Measurements from ENCODE around the gene C16orf46. TPM values are rescaled to one million over a fixed set of nuclear protein-coding genes. Genes with fewer than 3 reads are reported as not detected.

C16orf46 gene
- total and polyA plus RNA-seq, 9 of the 15 experiments (the other 6 are each of a cell fraction or from before 2014, with no cell fraction given), result 0.10 to 0.98 (median 0.41) TPM; not detected in 1

DNA sequence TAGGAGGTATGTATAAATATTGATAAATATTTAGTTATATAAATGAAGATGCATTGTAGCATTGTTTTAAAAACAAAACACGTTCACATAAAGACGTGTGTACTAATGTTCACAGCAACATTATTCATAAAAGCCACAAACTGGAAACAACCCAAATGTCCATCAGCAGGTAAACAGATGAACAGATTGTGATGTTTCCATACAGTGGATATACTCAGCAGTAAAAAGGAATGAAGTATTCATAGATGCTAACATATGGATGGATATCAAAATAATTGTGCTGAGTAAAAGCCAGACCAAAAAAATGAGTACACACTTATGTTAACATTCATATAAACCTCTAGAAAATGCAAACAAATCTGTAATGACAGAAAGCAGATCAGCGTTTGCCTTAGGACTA is 64.1 kb downstream of the C16orf46 start:
- peaks cover 37% of the 10 kb centered on the region for H3K79me2 ChIP-seq (ENCODE audit: control insufficient read depth, insufficient read depth, low read length)
- 90% methylated on average over 3 of the region's 3 CpGs for WGBS (ENCODE audit: insufficient coverage, low coverage, missing lambda C conversion rate)
- TF ChIP-seq, protein P1, sequence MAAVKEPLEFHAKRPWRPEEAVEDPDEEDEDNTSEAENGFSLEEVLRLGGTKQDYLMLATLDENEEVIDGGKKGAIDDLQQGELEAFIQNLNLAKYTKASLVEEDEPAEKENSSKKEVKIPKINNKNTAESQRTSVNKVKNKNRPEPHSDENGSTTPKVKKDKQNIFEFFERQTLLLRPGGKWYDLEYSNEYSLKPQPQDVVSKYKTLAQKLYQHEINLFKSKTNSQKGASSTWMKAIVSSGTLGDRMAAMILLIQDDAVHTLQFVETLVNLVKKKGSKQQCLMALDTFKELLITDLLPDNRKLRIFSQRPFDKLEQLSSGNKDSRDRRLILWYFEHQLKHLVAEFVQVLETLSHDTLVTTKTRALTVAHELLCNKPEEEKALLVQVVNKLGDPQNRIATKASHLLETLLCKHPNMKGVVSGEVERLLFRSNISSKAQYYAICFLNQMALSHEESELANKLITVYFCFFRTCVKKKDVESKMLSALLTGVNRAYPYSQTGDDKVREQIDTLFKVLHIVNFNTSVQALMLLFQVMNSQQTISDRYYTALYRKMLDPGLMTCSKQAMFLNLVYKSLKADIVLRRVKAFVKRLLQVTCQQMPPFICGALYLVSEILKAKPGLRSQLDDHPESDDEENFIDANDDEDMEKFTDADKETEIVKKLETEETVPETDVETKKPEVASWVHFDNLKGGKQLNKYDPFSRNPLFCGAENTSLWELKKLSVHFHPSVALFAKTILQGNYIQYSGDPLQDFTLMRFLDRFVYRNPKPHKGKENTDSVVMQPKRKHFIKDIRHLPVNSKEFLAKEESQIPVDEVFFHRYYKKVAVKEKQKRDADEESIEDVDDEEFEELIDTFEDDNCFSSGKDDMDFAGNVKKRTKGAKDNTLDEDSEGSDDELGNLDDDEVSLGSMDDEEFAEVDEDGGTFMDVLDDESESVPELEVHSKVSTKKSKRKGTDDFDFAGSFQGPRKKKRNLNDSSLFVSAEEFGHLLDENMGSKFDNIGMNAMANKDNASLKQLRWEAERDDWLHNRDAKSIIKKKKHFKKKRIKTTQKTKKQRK (IDR thresholded peaks at IDR 0.05; ENCODE audit: borderline replicate concordance, low read depth, low read length), result no peak
- no peak for TF ChIP-seq HMG20B (CRISPR knock-in tag; IDR thresholded peaks at IDR 0.05)
- TF ChIP-seq, protein P2, sequence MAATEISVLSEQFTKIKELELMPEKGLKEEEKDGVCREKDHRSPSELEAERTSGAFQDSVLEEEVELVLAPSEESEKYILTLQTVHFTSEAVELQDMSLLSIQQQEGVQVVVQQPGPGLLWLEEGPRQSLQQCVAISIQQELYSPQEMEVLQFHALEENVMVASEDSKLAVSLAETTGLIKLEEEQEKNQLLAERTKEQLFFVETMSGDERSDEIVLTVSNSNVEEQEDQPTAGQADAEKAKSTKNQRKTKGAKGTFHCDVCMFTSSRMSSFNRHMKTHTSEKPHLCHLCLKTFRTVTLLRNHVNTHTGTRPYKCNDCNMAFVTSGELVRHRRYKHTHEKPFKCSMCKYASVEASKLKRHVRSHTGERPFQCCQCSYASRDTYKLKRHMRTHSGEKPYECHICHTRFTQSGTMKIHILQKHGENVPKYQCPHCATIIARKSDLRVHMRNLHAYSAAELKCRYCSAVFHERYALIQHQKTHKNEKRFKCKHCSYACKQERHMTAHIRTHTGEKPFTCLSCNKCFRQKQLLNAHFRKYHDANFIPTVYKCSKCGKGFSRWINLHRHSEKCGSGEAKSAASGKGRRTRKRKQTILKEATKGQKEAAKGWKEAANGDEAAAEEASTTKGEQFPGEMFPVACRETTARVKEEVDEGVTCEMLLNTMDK (IDR thresholded peaks at IDR 0.05; ENCODE audit: borderline replicate concordance, insufficient read depth, low read depth, low read length, poor library complexity, severe bottlenecking), result no peak
- TF ChIP-seq, protein P3, sequence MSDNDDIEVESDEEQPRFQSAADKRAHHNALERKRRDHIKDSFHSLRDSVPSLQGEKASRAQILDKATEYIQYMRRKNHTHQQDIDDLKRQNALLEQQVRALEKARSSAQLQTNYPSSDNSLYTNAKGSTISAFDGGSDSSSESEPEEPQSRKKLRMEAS (CRISPR knock-in tag; IDR thresholded peaks at IDR 0.05), result no peak
- TF ChIP-seq, protein P4, sequence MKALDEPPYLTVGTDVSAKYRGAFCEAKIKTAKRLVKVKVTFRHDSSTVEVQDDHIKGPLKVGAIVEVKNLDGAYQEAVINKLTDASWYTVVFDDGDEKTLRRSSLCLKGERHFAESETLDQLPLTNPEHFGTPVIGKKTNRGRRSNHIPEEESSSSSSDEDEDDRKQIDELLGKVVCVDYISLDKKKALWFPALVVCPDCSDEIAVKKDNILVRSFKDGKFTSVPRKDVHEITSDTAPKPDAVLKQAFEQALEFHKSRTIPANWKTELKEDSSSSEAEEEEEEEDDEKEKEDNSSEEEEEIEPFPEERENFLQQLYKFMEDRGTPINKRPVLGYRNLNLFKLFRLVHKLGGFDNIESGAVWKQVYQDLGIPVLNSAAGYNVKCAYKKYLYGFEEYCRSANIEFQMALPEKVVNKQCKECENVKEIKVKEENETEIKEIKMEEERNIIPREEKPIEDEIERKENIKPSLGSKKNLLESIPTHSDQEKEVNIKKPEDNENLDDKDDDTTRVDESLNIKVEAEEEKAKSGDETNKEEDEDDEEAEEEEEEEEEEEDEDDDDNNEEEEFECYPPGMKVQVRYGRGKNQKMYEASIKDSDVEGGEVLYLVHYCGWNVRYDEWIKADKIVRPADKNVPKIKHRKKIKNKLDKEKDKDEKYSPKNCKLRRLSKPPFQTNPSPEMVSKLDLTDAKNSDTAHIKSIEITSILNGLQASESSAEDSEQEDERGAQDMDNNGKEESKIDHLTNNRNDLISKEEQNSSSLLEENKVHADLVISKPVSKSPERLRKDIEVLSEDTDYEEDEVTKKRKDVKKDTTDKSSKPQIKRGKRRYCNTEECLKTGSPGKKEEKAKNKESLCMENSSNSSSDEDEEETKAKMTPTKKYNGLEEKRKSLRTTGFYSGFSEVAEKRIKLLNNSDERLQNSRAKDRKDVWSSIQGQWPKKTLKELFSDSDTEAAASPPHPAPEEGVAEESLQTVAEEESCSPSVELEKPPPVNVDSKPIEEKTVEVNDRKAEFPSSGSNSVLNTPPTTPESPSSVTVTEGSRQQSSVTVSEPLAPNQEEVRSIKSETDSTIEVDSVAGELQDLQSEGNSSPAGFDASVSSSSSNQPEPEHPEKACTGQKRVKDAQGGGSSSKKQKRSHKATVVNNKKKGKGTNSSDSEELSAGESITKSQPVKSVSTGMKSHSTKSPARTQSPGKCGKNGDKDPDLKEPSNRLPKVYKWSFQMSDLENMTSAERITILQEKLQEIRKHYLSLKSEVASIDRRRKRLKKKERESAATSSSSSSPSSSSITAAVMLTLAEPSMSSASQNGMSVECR (CRISPR knock-in tag; IDR thresholded peaks at IDR 0.05), result no peak
- TF ChIP-seq YBX1 (IDR thresholded peaks at IDR 0.05), result no peak
- TF ChIP-seq, protein P5, sequence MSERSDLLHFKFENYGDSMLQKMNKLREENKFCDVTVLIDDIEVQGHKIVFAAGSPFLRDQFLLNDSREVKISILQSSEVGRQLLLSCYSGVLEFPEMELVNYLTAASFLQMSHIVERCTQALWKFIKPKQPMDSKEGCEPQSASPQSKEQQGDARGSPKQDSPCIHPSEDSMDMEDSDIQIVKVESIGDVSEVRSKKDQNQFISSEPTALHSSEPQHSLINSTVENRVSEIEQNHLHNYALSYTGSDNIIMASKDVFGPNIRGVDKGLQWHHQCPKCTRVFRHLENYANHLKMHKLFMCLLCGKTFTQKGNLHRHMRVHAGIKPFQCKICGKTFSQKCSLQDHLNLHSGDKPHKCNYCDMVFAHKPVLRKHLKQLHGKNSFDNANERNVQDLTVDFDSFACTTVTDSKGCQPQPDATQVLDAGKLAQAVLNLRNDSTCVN (CRISPR knock-in tag; IDR thresholded peaks at IDR 0.05), result no peak
- TF ChIP-seq, protein P6, sequence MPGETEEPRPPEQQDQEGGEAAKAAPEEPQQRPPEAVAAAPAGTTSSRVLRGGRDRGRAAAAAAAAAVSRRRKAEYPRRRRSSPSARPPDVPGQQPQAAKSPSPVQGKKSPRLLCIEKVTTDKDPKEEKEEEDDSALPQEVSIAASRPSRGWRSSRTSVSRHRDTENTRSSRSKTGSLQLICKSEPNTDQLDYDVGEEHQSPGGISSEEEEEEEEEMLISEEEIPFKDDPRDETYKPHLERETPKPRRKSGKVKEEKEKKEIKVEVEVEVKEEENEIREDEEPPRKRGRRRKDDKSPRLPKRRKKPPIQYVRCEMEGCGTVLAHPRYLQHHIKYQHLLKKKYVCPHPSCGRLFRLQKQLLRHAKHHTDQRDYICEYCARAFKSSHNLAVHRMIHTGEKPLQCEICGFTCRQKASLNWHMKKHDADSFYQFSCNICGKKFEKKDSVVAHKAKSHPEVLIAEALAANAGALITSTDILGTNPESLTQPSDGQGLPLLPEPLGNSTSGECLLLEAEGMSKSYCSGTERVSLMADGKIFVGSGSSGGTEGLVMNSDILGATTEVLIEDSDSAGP (CRISPR knock-in tag; IDR thresholded peaks at IDR 0.05), result no peak

More for the DNA sequence above, 64.1 kb downstream of the C16orf46 start:
- Histone ChIP-seq H4K20me1 (replicated peaks; ENCODE audit: control insufficient read depth, insufficient read depth, low read length) (no peaks in the 10 kb centered on the region), H2AFZ (ENCODE audit: low read depth, low read length) (no peak overlapping the region), H3K27ac (ENCODE audit: extremely low read depth, low read depth, low read length) (no peak overlapping the region), H3K36me3 (ENCODE audit: control insufficient read depth, insufficient read depth, low read length) (peaks cover 94% of the 10 kb centered on the region), H3K4me1 (replicated peaks in 1 of 2; ENCODE audit: control insufficient read depth in 2 of 2, insufficient read depth in 2 of 2, low read length in 2 of 2) (peaks cover 8% of the 10 kb centered on the region in 2 experiments; a peak in 4 of 5 replicates), H3K9me1 (ENCODE audit: control insufficient read depth, insufficient read depth, low read length) (no peaks in the 10 kb centered on the region), H3K4me2 (ENCODE audit: insufficient read depth, low read length) (no peak overlapping the region), H3K9ac (ENCODE audit: insufficient read depth in 1 of 2, low read depth in 2 of 2, low read length in 2 of 2) (no peak overlapping the region), H3K9me3 (replicated peaks; ENCODE audit: control insufficient read depth, insufficient read depth, low read depth, low read length) (no peaks in the 10 kb centered on the region), H3K27me3 (ENCODE audit: control insufficient read depth in 2 of 2, insufficient read depth in 2 of 2, low read length in 2 of 2) (no peaks in the 10 kb centered on the region), H3K4me3 (no peak overlapping the region)
- CTCF ChIA-PET (ENCODE audit: low intra/inter-chr PET ratio), result no interaction called here
- no TSS peak for BruUV-seq (replicated peaks)
- FAIRE-seq (no peak), DNase-seq (ENCODE audit: extremely low read depth in 1 of 4, low spot score in 3 of 4) (no peak), ATAC-seq (no peak)
- in situ Hi-C loops (cut with MboI) (loop anchor here (25.0 kb wide), 1 partner anchor 724 kb away; no protein-coding TSS in a partner anchor), intact Hi-C loops (cut with micrococcal nuclease) (no loop called here)
- POLR2A ChIA-PET, result no interaction called here
